HG02840 (cell line): ENCODE measurements around the gene RNGTT.
A peak's percentile ranks its signal among the peaks of the same experiment; 100 is the strongest.
"Not testable (repeated sequence)": the region's sequence is repeated elsewhere in the genome, so short reads cannot be mapped to it uniquely, and the experiment has no call there.

Experiments used
- ATAC-seq: cut with Tn5 transposase; IDR thresholded peaks from one replicate; pipeline ENCODE4 v1.9.1; 2021; ENCODE audit warnings: mild to moderate bottlenecking, moderate library complexity, moderate number of reproducible peaks; ENCODE audit not compliant: unreplicated experiment, low FRiP score

RNGTT gene

DNA sequence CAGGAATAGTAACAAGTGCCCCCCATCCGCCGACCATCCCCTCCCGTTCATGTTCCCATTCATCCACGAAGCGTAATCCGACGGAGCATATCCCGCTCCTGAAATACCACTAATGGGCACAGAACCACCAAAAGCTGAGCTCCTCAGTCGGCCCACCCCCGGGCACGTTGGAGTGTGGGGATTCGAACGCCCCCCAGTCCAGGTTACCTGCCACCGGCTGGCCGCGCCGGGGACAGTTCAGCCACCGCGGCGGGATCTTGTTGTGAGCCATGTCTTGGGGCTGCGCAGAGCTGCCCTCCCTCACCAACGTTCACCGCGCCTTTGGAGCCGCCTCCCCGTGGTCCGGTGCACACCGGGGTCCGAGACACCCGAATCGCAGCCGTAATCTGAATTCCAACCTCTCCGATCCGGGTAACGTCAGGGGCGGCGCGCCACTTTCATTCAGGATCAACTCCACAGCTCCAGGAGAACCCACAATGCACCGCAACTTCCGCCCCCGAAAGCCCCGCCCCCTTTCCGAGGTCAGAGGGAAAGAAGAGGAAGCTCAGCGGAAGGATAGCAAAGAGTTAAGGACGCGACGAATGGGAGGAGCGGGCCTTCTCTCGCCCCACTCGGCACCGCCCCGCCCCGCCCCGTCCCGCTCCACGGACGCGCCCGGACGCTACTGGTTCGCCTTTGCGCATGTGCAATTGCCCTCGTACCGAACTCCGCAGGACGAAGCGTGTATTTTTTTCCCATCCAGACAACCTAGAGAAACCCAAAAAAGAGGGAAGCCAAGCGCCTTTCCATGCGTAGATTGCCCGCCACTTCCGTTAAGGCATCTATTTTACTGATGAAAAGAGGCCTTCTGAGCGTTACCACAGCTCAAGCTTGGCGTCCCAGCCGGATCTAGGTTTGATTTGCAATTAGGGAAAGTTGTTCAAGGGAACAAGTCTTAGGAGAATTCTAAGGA is at the start of gene RNGTT:
RNGTT (minus strand) TSS at position 480 of the 952 bp plus-strand sequence; CDS start at position 271, 209 bp downstream.
- ATAC-seq, result peak; percentile 98

DNA sequence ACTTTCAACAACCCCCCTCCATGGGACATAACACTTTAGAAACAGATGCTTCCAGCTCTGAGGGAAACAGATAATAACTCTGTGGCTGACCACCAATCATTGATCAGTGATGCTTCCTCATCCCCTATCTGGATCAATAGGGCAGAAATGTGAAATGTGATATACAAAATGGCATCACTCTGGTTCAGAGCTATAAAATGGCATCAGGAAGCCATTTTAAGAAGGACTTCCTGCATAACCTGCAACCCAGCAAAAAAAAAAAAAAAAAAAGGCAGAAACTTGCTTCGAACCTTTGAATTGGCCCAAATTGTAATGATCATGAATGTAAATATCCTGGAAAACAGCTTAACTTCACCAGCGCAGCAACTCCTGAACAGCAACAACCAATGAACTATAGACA is 48.0 kb upstream of the RNGTT start:
- no peak for ATAC-seq

DNA sequence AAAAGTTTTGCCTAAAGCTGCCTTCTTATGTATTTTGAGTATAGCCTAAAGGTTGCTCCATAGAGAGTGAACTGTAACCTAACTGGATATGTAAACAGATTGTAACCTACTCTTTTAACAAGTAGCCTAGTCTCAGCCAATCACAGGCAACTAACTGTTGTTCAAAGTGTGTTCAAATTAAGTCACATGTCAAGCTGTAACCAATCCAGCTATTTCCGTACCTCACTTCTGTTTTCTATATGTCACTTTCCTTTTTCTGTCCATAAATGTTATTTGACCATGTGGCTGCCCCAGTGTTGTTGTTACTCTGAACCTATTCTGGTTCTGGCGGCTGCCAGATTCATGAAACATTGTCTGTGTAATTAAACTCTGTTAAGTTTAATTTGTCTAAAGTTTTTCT is 47.4 kb upstream of the RNGTT start:
- no peak for ATAC-seq

DNA sequence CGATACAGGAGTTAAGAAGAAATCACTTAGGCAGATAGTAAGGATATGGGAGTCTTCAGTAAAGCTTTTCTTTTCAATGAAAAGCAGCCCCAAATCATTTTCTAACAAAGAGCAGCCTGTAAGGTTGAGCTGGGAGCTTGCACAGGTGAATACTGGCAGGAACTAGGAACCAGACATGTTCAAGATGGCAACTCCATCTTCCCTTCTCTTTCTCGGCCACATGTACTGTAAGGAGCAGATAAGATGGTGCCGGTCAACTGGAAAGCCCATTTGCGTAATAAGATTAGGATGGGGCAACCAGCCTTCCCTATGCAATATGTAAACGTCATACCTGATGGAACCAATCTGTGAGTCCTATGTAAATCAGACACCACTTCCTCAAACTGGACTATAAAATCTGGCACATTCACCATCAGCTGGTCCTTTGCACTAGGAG is 46.2 kb upstream of the RNGTT start:
- ATAC-seq, result no peak

DNA sequence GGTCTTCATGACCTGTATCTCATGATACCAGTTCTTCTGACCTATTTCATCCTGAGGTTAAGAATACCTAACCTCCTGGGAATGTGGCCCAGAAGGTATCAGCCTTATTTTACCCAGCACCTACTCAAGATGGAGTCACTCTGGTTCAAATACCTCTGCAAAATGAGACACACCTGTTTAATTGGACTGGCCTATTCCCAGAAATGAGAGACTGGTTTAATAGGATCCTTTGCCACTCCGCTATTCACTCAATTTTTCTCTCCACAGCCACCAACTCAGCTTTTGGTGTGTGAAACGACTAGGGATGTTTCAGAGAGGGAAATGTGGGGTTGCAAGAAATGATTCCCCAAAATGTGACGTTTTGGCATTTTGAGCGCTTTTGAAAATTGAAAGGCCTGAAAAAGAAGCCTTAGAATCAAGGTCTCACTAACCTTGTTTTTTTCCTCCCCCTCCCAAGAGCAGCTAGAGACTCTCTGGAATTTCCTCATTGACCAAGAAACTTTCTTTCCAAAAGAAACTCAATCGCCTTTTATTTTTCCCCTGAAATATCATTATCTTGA is 45.5 kb upstream of the RNGTT start:
- ATAC-seq, result no peak

DNA sequence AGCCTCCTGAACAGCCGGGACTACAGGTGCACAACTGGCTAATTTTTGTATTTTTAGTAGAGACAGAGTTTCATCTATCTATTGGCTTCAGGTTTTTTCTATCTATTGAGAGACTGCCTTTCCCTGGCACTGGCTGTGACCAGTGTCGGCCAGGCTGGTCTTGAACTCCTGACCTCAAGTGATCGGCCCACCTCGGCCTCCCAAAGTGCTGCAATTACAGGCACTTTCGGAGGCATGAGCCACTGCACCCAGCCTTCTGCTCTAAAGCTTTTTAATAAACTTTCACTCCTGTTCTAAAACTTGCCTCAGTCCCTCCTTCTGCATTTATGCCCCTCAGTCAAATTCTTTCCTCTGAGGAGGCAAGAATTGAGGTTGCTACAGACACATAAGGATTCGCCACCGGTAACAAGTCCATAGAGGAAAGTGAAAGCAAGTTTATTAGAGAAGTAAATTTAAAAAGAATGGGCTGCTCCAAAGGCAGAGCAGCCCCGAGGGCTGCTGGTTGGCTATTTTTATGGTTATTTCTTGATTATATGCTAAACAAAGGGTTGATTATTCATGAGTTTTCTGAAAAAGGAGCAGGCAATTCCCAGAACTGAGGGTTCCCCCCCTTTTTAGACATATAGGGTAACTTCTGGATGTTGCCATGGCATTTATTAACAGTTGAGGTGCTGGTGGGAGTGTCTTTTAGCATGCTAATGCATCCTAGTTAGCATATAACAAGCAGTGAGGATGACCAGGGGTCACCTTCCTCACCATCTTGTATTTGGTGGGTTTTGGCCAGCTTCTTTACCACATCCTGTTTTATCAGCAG is 44.8 kb upstream of the RNGTT start:
- ATAC-seq, result no peak

DNA sequence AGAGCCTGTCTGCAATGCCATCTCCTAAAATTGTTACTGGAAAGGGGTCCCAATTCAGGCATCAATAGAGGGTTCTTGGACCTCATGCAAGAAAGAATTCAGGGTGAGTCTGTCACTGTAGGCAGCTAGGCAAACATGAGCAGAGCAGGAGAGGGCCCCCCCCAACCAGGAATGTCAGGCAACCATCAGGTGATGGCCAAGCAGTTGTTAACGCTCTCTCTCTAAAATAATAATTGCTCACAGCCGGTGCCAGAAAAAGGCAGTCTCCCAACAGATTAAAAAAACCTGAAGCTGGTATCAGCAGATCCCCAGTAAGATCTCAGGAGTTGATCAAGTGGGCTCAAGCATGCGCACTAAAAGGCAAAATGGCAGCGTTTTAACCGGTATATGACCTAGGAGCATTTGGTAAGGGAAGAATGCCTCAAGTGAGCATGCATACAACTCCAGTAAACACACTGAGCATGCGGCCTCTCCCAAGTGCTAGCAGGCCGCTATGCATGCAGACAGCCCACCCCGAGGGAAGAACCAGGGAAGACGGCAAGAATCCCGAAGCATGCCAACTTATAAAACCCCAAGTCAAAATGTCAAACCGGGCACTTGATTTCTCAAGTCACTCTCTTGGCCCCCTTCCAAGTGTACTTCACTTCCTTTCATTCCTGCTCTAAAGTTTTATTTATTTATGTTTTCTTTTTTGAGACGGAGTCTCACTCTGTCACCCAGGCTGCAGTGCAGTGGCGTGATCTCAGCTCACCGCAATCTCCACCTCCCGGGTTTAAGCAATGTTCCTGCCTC is 44.0 kb upstream of the RNGTT start:
- ATAC-seq, result no peak

DNA sequence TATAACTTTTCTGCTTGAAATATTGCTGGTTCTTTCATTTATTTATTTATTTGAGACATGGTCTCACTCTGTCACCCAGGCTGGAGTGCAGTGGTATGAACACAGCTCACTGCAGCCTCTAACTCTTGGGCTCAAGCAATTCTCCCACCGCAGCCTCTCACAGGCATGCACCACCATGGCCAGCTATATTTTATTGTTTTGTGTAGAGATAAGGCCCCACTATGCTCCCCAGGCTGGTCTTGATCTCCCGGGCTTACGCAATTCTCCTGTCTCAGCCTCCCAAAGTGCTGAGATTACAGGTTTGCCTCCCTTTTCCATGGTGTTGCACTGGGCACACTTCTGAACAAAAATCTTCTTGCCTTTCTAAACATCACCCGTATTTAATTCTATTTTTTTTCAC is 39.1 kb upstream of the RNGTT start:
- no peak for ATAC-seq

DNA sequence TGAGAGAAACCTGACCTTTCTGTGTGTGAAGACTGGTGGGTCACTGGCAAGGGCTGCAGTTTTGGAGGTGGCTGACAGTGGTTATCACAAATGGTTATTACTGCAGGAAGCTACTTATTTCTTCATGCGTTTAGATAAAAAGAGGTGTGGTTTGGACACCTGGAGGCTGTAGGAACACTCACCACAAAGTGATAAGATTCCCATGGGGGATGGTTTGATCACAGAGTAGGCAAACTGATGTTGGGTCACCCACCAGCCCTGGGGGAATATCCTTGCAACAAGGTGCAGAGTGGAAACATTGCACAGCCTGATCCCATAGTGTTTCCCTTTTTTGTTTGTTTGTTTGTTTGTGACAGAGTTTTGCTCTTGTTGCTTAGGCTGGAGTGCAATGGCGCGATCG is 33.9 kb upstream of the RNGTT start:
- no peak for ATAC-seq

DNA sequence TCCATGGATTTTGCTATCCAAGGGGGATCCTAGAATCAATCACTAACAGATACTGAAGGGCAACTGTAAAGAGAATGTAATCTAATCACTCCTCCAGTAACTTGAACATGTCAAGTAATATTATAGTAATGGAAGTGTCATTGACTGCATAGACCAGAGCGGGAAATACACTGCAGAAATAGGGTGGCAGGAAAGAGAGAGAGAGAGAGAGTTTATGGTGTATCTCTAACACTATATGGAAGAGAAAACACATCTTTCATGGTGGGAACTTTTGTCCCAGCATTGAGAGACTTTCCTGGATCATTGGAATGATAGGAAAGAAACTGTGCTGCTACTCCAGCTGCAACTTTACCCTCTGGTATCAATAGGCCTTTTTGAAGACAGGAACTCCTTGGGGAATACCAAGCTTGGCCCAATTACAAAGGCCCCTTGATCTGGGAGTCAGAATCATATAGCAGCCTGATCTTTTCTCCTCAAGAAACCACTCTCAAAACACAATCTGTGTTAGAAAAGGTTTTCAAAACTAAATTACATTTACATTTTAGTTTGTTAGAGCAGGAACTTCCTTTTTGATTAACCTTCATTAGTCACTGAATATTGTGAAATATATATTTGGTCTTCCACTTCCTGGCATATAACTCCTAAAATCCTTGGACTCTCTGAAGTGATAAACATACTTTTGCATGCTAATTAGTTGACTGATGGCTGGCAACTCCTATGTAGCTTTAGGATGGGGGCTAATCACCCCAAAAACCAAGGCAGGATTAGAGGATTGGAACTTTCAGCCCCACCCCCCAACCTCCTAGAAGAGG is 29.5 kb upstream of the RNGTT start:
- ATAC-seq, result no peak

DNA sequence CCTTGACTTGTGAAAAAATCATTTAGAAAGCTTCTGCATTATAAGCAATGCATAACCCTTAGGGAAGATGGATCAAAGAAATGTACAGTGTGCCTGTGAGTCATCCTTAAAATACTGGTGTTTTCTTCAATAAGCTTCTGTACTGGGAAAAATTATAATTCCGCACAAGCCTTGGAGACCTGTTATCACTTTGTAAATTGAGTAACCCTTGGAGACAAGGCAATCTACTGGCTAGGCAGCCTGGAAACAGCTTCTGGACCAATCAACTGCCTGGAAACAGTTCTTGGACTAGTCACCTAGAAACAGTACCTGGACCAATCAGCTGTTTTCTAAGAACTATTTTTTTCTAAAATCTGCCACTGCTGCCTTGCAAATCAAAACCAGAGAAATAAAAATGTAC is 25.8 kb upstream of the RNGTT start:
- no peak for ATAC-seq

DNA sequence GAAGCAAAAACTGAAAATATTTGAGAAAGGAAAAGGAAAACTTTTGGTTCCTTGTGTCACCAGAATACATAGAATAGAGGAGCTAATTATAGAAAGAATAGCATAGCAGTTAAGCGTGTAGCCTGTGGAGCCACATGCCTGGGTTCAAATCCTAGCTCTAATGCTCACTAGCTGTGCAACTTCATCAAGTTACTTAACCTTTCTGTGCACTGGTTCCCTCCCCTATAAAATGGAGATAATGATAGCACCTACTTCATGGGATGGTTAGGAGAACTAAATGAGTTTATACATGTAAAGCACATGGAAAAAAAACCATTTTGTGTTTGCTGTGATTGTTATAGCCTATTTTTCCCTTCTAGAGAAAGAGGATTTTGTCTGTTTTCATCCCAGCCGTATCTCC is 24.5 kb upstream of the RNGTT start:
- no peak for ATAC-seq

DNA sequence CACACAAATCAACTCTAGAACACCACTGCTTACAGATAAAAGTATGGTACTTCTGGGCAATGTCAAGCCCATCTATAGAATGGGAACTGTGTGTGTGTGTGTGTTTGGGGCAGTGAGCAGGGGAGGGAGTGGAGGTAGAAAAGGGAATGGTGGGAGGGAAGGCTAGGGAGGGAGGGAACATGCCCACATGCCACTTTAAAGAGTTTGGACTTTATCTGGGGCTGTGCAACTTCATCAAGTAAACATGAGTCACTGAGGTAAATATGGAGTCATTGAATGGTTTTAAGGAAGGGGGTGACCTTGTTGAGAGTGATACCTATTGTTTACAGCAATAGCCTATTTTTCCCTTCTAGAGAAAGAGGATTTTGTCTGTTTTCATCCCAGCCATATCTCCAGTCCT is 22.5 kb upstream of the RNGTT start:
- ATAC-seq, result no peak

DNA sequence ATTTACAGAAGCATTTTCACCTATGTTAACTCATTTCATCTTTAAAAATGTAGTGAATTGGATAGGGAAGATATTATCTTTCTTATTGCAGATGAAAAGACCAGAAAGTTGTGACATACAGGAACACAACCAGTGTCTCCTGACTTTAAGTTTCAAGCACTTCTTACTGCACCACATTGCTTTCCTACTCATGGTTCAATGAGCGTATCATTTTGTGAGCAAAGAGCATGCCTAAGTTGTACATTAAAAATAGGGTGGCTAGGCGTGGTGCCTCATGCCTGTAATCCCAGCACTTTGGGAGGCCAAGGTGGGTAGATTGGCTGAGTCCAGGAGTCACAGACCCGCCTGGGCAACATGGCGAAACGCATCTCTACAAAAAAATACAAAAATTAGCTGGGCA is 21.2 kb upstream of the RNGTT start:
- ATAC-seq, result no peak

DNA sequence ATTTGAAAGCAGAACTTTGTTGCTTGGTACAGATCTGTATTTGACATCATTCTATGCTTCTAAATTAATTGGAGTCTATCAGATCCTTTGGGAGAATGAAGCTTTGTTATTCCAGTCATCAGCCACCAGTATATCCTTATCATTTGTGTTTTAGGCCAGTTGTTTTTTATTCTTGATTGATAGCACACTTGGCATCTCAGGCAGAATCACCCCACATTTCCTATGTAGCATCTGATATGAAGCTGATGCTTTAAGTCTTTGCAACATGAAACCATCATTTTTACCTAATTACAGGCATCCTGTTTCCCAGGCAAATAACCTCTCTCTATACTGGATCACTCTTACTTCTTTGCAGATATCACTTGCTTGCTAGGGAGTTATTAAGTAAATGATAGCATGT is 20.7 kb upstream of the RNGTT start:
- no peak for ATAC-seq

DNA sequence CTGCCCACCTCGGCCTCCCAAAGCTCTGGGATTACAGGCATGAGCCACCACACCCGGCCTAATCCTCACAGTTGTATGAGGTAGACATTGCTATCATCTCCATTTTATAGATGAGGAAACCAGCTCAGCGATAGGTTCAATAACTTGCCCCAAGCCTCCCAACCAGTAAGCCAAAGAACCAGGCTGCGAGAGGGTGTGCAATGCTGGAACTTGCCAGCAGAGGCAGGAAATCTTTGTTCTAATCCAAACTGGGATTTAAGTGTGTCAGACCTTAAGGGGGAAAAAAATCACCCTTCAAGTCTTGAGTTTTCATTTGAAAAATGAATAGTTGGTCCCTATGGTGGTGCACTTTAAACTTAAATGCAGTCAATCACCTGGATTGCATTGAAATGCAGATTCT is 20.1 kb upstream of the RNGTT start:
- ATAC-seq, result no peak

DNA sequence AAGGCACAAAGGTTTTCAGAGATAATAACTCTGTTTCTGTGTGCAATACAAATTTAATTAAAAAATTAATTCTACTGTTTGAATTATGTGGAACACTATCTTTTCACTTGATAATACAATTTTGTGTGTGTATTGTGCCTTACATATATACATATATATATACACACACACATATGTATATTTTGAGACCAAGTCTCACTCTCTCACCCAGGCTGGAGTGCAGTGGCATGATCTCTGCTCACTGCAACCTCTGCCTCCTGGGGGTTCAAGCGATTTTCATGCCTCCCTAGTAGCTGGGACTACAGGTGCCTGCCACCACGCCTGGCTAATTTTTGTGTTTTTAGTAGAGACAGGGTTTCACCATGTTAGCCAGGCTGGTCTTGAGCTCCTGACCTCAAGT is 19.7 kb upstream of the RNGTT start:
- not testable (repeated sequence) for ATAC-seq

DNA sequence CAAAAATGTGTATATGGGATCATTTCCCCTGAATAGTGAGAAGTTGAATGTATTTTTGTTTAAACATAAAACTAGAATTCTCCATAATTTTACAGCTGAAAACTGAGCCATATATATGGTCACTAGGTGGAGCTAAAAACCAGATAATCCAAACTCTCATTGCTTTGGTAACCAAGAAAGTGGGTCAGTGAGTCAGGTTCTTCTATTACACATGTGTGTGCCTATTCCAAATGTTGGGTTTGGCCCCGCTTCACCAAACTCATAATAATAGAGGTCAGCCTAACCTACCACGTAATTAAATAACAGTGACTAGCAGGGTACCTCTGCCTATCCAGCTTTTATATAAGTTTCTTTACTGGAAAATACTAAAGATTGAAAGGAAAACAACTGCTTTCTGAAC is 19.3 kb upstream of the RNGTT start:
- no peak for ATAC-seq

DNA sequence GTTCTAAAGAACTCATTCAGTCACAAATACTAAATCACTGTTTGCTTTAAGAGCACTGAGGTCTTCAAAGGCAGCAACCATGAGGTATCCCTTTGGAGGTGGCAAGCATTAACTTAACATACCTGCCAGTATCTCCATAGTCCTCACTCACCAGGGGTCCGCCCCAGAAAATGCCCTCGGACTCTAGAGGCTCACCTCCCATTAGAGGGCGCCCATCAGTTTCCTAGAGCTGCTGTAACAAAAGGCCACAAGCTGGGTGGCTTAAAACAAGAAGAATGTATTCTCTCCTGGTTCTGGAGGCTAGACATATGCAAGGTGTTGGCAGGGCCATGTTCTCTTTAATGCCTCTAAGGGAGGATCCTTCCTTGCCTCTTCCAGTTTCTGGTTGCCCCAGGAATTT is 12.0 kb upstream of the RNGTT start:
- ATAC-seq, result no peak
